Measurements from ENCODE around the gene SERINC4. TPM values are rescaled to one million over a fixed set of nuclear protein-coding genes. Genes with fewer than 3 reads are reported as not detected.
"Not testable (repeated sequence)": the region's sequence is repeated elsewhere in the genome, so short reads cannot be mapped to it uniquely, and the experiment has no call there.

Gene SERINC4
- total RNA-seq, 1 donor from 2014 or later, result 0.41 TPM

- DNase-seq (ENCODE audit: low spot score in 2 of 2), result no peak
- FAIRE-seq, result no peak
Measured at GRCh38 chr15:43763819-43764446, 36.1 kb downstream of the SERINC4 start.

DNA sequence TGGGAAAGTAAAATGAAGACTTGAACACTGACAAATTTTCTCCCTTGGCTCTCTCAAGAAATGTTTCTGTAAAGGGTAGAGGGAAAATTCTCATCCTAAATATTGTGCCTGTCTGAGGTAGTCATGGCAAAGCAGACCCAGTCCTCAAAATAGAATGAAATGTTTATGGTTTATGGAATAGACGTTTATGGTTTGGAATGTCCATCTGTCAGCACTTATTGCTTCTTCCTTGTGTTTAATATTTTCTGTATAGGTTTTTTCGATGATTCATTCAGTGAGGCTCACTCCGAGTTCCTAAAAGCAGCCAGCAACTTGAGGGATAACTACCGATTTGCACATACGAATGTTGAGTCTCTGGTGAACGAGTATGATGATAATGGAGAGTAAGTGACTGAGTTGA lies 37.2 kb downstream of the SERINC4 start:
- FAIRE-seq, result no peak

DNA sequence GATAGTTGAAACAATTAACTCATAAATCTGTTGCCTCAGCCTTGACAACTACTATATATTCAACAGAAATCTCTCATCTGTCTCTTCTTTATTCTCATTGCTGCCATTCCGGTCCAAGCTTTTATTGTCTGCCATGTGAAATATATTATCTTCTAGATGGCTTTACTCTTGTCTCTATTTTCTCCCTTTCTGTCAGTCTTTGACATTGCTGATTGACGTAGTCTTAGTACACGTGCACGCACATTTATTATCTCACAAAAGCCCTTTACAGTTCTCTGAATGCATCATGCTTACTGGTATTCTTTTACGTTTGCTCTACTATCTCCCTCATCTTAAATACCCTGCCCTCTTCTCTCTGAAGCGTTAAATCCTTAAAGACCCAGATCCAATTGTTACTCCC lies 48.1 kb downstream of the SERINC4 start:
- DNase-seq (ENCODE audit: low spot score in 2 of 2), result no peak
- FAIRE-seq, result no peak

More for the DNA sequence above, 37.2 kb downstream of the SERINC4 start:
- no peak for DNase-seq (ENCODE audit: low spot score in 2 of 2)

DNA sequence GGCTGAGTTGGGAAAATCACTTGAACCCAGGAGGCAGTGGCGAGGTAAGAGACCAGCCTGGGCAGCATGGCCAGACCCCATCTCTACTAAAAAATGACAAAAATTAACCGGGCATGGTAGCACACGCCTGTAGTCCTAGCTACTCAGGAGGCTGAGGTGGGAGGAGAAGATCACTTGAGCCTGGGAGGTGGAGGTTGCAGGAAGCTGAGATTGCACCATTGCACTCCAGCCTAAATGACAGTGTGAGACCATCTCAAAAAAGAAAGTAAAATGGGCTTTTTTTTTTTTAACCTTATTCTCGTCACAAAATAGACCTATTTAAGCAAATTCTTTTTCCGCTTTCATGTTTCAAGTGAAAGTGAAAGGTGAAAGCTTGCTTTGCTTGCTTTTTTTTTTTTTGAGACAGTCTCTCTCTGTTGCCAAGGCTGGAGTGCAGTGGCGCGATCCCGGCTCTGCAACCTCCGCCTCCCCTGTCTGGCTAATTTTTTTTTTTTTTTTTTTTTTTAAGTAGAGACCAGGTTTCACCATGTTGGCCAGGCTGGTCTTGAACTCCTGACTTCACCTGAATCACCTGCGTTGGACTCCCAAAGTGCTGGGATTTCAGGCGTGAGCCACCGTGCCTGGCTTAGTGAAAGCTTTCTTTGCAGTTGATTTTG lies 50.2 kb downstream of the SERINC4 start:
- no peak for FAIRE-seq
- DNase-seq (ENCODE audit: low spot score in 2 of 2), result no peak

- FAIRE-seq, result no peak
Measured at GRCh38 chr15:43748376-43748775, 51.6 kb downstream of the SERINC4 start.

DNA sequence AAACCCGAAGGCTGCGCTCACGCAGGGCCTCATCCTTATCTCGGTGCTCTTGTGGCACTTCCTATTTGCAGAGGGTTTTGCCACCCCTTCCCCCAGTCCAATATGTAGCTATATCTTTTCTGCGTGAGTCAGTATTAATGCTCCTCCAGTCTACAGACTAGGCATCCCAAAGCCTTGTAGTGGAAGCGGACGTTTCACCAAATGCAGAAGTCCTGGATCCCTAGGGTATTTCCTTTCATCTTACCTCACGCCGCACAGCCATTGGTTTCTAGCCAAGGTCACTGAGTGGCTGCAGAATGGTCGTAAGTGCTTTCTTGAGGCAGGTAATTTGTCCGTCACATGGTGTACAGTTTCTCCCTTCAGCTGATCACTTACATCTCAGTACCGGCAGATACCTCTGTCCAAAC lies 53.1 kb downstream of the SERINC4 start:
- DNase-seq (ENCODE audit: low spot score in 2 of 2); FAIRE-seq: not testable (repeated sequence)

More at GRCh38 chr15:43748376-43748775, 51.6 kb downstream of the SERINC4 start:
- no peak for DNase-seq (ENCODE audit: low spot score in 2 of 2)

DNA sequence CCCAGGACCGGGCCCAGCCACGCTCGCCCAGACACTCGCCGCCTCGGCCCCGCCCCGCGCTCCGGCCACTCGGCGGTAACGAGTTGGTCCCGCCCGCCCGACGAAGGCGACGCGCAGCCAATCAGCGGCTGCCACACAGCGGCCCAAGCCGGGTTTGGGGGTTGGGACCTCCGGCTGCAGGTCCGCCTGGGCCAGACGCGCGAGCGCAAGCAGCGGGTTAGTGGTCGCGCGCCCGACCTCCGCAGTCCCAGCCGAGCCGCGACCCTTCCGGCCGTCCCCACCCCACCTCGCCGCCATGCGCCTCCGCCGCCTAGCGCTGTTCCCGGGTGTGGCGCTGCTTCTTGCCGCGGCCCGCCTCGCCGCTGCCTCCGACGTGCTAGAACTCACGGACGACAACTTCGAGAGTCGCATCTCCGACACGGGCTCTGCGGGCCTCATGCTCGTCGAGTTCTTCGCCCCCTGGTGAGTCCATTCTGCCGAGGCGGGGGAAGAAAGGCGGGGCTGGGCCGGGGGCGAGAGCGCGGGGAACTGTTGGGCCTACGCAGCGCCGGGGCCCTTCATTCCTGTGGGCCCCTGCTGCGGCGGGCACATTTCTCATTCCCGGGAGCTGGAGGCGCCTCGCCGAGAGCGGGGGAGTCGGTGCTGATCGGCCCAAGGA lies 53.6 kb downstream of the SERINC4 start, which contains the start of gene PDIA3:
Gene PDIA3, plus strand, starts transcription at position 194 of the 658 bp plus-strand sequence. Its CDS starts 102 bp downstream, at position 296.
- FAIRE-seq, result not testable (repeated sequence)

More for the DNA sequence above, 53.6 kb downstream of the SERINC4 start, which contains the start of gene PDIA3:
- DNase-seq (ENCODE audit: low spot score in 2 of 2), result peak; percentile 95 to 96

Small RNA genes within 50 kb of the gene (small RNA-seq; reads per million reads assigned to genes)
- gene MIR1282, result not detected

Other genes starting within 250 kb of the SERINC4 start
- 21.6 TPM for gene PPIP5K1, start 210.0 kb downstream of the SERINC4 start, total RNA-seq
- 7.7 TPM for gene CKMT1B, start 206.2 kb downstream of the SERINC4 start, total RNA-seq
- gene STRC, start 181.4 kb downstream of the SERINC4 start, total RNA-seq, result under 0.01 TPM
- 5.3 TPM for gene CATSPER2, start 151.4 kb downstream of the SERINC4 start, total RNA-seq
- 6.5 TPM for gene CKMT1A, start 106.4 kb downstream of the SERINC4 start, total RNA-seq
- 34.2 TPM for gene PDIA3, start 53.8 kb downstream of the SERINC4 start, total RNA-seq
- 1.2 TPM for gene ELL3, start 23.3 kb downstream of the SERINC4 start, total RNA-seq
- 53.0 TPM for gene SERF2, start 7.9 kb downstream of the SERINC4 start, total RNA-seq
- gene HYPK, start 379 bp upstream of the SERINC4 start, total RNA-seq, result 5.7 TPM
- 27.3 TPM for gene MFAP1, start 24.5 kb upstream of the SERINC4 start, total RNA-seq
- gene WDR76, start 26.8 kb upstream of the SERINC4 start, total RNA-seq, result 16.7 TPM